GM21786 (cell line): ENCODE data around the gene SPOP.
"Not testable (repeated sequence)": the region's sequence is repeated elsewhere in the genome, so short reads cannot be mapped to it uniquely, and the experiment has no call there.

ENCODE experiments used
- ATAC-seq: cut with Tn5 transposase; IDR thresholded peaks from one replicate; pipeline ENCODE4 v1.9.1; 2021; ENCODE audit not compliant: unreplicated experiment

The SPOP gene

DNA sequence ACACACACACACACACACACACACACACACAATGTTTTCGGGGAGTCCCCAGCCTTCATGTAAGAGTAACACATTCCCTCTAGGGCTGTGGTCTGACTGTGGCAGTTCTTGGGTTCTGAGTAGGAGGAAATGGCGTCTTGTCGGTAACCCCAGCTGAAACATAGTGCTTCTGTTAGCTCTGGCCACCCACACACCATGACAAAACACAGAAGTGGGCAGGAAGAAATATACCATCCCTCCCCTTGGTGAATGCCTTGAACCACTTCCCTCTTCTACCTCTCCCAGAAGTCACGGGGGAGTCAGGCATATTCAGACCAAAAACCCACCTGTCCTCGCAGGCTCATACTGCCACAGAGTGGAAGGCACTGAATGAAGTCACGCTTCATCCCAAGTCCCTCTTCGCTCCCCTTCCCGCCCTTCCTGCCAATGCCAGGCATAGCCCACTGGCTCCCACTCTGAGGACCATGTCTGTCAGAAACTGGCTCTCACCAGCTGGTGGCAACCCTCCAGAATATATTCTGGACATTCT lies 18.4 kb upstream of the SPOP start:
- ATAC-seq: no peak

DNA sequence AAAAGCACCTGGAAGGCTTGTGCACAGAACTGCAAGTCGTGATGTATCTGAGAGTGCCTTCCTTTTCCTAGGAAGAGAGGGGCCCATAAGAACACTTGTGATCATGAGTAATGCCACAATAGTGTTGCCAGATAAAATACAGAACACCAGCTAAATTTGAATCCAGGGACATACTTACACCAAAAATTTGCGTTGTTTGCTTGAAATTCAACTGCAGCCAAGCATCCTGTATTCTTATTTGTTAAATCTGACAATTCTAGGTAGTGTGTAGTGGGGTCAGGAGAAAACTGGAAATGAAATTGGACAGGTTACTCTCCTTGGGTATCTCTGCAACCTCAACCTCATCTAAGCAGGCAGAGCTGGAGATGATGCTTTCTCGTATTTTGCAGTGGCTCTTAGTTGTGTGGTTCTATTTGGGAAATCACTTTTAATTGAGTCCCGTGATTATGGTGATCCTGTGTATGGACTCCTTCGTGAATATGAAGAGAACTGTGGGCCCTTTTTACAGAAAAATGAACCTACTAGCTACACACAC lies 17.9 kb upstream of the SPOP start:
- no peak for ATAC-seq

DNA sequence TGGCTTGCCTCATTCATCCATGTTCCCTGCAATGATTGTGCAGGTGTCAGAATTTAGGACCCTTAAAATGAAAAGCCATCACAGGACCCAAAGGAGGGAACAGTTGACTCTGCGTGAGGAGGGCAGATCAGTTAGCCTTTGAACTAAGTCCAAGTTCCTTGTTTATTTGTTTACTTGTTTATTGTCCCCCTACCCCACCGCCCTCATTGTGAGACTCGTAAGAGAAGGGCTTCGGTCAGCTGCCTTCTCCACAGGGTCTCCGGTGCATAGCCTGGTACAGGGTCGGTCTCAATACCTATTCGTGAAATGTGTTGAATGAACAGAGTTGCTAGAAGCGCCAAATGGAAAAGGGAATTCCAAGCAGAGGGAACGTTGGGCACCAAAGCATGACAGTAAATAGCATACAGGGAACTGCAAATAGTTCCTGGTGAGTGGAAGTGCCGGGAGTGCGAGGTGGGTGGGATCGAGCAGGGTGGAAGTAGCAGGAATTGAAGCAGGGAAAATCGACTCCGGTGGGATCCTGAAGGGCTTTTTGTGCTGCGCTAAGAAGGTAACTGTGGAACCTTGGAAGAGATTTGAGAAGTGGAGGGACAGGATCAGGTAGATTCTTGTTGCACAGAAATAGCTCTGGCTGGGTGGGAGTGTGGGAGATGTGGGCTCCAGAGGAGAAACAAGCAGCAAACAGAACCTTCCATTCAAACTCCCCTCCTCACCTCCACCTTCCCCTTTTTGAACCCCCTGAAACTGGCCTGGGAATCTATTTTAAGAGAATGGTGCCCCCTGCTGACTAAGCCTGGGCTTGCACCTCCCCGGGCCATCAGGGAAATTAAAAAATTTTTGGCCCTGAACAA lies 17.2 kb upstream of the SPOP start:
- ATAC-seq: no peak

DNA sequence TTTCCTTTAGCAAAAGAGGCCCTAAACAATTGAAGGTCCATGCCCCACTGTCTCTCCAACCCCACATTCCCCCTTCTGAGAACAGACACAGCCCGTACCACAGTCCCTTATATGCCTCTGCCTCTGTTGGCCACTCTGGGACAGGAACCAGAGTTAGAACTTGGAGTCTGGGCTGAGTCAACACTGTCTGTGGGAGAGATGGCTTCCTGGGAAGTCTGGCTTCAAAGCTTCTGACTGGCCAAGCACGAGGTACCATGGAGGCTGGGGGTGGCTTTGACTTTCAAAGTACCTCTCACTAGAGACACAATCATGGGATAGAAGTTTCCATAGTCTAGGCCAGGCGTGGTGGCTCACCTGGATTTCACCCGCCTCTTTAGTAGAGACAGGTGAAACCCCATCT lies 14.9 kb upstream of the SPOP start:
- ATAC-seq: no peak

DNA sequence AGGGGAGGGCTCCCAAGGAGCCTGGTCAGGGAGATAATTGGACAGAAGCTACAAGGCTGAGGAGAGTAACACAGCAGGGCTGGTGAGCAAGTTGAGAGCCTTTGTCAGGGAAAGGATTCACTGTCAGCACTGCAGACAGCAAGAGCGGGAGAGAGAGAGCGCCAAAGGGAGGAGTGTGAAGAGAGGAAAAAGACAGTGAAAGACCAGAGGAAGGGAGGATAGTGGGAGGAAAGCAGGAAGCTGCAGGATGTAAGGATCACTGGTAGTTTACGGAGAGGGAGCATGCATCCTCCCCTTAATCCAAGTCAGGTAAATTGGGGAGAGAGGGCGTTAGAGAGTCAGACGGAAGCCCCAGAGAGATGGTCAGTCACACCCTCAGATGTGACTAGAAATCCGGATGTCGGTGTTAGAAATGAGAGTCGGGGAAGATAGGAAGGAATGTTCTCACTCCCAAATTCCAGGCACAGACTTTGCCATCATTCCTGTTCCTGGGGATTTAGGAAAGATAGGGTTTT lies 13.8 kb upstream of the SPOP start:
- ATAC-seq: no peak

DNA sequence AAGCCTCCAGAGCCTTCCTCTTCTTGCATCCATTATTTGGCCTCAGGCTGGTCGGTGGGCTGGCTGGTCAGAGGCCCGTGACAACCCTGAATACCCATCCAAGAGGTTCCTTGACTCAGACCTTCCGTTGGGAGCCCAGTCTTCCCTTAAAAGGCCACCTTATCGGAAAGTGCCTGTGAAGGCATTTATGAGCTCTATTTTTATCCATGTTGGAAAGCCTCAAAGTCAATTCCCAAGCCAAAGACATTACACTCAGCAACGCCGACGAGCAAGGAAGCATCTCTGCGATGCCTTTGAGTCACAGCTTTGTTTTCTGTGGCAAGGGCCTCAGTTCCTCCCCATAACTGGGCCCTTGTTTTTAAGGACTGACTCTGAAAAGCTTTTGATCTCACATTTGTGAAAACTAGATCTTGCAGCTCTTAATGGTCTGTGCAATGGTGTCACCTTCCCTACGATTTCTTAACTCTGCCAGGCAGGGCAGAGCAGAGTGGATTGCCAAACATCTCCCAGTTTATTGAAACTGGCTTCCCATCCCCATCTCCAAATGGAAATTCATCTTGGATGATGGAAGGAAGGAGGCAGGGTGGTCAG lies 13.3 kb upstream of the SPOP start:
- no peak for ATAC-seq

DNA sequence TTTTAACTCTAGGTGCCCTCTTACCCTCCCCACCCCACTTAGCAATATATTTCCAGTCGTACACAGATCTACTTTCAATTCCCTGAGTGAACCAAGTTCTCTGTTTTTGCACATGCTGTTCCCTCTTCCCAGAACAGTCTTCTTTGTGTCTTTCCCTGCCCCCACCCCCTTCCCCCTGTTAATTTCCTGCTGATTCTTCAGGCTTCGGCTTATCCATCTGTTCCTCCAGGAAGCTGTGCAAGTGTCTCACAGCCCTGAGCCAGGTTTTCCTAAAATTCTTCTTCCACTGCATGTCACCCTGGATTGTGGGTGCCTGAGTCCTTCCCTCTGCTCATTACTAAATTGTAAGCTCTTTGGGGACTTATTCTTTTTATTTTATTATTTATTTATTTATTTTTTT lies 12.4 kb upstream of the SPOP start:
- ATAC-seq: no peak

DNA sequence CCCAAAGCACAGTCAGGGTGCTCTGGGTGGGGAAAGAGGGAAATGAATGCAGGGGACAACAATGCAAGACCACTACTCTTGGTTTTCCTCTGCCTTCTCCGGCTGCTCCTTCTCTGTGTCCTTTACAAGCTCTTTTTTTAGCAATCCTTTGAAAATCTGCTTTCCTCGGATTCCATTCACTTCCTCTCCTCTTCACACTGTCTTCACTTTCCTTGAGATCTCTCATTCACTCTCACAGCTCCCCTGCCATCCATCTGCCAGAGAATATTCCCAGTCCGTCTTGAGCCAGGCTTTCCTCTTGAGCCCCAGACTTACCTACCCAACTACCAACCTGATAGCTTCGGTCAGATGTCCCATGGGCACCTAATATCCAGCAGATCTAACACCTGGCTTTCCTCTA lies 11.0 kb upstream of the SPOP start:
- no peak for ATAC-seq

DNA sequence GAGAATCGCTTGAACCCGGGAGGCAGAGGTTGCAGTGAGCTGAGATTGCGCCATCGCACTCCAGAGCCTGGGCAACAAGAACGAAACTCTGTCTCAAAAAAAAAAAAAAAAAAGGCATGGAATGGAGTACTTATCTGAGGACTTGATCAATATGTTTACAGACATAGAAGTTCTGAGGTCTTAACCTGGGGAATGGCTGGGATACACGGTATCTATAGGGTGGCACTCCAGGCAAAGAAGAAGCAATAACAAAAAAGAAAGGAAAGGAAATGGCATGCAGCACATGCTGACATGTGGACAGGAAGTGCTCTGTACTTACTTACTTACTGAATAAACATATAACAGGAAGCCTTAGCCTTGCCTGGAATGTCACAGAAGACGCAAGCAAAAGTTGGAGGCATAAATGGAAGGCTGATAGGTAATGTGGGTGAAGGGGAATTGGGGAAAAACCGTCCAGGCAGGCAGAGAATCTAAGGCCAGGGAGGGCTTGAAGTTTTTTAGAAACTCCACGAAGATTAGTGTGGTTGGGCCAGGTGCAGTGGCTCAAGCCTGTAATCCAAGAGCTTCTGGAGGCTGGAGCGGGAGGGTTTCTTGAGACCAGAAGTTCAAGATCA lies 10.1 kb upstream of the SPOP start:
- no peak for ATAC-seq

DNA sequence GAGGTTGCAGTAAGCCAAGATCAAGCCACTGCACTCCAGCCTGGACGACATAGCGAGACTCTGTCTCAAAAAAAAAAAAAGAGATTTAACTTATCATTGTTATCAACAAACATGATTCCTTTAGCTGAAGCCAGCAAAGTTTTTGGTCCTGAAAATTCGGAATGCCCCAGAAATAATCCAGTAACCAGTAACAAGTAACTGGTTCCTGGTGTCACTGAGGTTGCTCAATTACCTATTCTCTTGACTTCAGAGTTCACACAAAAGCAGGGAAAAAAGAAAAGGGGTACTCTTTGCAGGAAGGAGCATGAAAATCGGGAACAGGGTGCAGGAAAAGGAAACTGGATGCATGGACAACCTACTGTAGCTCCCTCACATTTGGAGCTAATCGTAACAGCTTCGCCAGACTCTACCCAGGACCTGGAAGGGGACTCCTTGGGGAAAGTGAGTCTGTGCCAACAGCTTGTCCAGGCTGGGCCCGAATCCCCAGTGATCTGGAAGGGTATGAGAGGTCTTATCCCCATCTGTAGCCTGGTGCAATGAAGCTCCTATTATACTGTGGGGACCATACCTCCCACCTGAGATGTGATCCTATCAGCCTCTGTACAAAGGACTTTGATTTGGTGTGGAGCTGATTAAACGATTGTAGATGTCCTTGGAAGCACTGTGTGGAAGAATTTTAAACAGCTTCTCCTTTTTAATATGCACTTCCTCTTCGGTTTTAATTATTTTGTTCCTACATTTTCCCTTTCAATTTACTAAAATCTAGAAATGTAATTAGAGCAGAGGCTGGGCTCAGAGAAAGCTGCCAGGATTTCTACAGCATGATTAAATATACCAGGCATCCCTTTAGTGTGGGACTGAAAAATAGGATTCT lies 3.4 kb upstream of the SPOP start:
- no peak for ATAC-seq

DNA sequence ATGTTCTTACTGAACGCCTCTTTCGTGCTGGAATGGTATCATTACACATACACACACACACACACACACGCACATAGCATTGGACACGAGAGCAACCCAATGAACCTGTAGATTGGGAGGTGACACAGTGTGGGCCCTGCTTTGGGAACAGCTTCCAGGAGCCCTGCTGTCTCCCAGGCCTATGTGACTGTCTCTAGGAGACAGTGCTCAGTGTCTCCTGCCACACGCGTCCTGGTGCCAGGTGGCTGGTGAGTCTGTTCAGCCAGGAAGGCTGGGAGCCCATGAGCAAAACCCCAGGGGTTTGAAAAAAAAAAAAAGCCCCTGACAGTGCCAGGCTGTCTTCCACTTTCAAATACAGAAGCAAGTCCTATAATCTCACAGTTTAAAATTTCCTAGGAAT lies 2.4 kb upstream of the SPOP start:
- ATAC-seq: no peak

DNA sequence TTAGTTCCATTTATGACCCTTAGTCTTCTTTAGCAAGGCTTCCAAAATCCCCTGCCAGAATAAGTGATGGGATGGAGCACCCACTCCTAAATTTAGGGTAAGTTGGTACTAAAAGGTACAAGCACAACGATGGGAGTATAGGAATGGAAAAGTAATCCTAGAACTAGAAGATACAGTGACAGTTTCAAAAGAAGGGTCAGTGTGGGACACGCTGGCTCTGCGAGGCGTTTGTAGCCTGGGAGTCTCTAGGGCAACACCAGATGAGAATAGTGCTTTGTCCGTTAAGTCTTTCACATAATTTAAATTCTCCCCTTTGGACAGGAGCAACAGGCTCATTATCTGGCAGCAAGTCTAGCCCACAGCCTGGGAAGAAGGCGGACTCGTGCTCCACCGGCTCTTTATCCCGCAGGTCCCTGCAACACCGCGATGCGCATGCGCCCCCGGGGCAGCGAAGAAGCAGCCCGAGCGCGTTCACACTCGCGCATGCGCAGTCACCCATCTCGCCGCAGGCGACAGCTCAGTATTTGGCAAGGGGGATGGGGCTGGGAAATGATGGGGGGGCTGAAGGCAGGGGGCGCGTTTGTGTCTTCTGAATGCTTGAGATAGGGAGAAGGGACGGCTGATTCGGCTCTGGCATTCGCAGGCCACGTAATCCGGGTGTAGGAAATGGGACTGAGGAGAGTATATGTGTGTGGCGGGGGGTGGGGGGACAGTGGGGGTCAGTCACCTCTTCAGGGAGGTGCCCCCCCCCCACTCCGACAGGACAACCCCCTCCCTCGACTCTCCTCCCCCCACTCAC lies 564 bp downstream of the SPOP start:
- ATAC-seq: peak; percentile 27

DNA sequence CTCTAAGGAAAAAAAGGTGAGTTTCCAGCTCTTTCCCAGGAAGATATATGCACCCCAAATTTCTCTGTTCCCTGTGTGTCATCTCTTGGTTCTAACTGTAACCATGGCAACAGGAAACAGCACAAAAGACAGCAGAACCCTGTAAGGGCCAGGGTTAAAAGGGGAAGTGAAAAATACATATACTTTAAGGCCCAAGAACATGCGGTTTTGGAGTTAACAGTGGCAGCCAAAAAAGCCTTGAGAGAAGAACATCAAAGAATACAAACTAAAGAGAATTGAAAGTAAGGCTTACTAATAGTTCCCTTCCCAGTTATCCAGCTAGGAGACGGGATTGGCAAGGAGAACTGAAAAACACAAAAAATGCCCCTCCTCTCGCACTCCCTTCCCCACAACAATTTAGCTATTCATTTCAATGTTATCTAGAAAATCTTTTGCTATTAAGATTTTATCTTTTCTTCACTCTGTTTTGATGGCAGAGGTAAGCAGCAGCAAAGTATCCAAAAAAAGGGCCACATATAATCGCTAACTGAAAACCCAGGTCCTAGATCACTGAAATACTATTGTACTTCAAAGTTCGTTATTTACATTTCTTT lies 1.5 kb downstream of the SPOP start:
- peak; percentile 70 for ATAC-seq

DNA sequence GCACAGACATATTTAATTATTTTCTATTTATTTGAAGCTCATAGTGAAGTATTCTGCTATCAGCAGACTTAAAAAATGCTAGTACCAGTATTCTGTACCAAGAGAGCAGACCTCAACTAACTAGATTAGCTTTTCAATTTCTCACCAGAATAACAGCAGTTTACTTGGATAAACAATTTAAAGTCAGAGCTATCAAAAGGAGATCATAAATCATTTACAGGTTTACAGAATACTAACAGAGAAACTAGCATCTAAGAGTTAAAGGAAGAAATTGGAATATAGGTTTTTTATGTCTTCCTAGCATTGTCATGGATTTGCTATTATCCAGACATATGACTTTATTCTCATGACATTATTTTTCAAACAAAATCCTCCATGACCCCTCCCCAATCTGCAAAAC lies 3.4 kb downstream of the SPOP start:
- no peak for ATAC-seq

DNA sequence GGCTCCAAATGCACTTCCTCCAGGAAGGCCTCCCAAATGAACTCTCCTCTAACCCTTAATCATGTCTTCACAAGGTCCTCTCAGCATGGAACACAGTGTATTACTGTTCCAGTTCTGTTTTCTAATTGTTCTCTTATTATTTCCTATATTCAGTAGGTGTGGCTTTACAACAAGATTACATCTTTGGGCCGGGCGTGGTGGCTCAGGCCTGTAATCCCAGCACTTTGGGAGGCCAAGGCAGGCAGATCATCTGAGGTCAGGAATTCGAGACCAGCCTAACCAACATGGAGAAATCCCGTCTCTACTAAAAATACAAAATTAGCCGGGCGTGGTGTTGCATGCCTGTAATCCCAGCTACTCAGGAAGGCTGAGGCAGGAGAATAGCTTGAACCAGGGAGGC lies 4.2 kb downstream of the SPOP start:
- ATAC-seq: not testable (repeated sequence)

DNA sequence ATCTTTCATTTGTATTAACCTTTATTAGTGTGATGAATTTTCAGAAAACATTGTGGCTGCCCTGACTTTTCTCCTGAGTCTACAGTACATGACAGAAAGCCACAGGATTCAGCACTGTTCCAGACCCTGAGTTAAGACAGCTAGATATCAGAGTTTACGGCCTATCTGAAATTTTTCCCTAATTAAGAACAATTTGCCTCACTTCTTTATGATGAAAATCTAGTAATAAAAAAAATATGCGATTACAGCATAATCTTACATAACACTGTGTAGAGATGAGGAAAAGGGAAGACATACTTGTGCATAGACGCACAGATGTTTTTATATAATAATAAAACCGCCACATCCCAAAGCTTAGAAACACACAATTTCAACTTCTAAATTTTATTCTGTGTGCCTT lies 7.3 kb downstream of the SPOP start:
- ATAC-seq: no peak

DNA sequence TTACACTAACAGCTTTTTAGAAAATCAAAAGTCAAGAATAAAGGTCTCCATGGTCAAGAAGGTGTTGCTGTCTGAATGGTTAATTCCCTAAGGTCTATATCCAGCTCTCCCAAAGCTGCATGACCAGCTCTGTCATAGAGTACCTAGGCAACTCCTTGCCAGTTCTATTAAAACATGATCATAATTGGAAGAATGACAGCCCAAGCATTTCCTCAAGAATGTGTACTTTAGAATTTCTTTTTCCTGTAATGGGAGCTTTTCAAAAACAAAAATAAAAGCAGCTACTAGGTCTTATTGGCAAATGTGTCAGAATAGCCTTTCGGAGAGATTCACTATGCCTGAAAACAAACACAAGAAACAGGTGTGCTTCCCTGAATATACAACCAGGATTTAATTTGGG lies 7.9 kb downstream of the SPOP start:
- no peak for ATAC-seq

DNA sequence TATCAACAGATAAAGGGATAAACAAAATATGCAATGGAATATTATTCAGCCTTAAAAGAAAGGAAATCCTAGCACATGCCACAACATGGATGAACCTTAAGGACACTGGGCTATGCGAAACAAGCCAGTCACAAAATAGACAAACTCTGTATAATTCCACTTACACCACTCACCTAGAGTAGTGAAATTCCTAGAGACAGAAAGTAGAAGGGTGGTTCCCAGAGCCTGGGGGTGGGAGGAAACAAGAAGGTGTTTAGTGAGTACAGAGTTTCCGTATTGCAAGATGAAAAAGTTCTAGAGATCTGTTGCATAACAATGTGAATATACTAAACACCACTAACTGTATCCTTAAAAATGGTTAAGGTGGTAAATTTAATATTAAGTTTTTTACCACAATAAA lies 10.0 kb downstream of the SPOP start:
- no peak for ATAC-seq

DNA sequence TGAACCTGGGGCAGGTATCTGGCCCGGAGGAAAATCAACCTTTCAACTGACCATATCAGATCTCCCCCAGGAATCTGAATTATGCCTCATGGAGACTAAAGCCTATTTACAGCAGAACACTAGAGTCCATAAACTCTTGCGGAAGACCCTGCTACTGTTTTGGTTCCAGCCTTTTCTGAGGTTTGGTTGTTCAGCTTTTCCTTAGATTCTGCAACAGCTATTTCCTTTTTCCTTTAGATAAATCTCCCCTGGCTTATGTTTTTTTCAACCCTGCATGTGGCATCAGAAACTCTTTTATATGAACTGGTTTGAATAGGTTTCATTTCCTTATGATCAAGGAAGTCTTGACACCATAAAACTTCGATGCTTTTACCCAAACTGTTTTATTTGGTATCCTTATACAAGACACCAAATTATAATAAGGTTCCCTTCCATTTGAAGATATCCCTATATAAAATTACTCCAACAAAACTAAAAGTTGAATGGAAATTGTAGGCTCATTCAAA lies 13.1 kb downstream of the SPOP start:
- ATAC-seq: no peak
